Testis (tissue), 3 donors: ENCODE measurements around the gene PACSIN3. TPM values are rescaled to one million over a fixed set of nuclear protein-coding genes. Genes with fewer than 3 reads are reported as not detected.

ENCODE experiments used
- DNase-seq: peaks from one replicate; pipeline ENCODE4 v3.0.0-alpha.2; 2019
- H3K27ac ChIP-seq, 2 donors: fragments of 200-600 bp; sonication (generic); one replicate each; pipeline ENCODE4 v1.5.1; 2019
- H3K27me3 ChIP-seq: fragments of 200-600 bp; sonication (generic); one replicate; pipeline ENCODE4 v1.5.1; 2019
- H3K36me3 ChIP-seq: fragments of 200-600 bp; sonication (generic); one replicate; pipeline ENCODE4 v1.5.1; 2017; ENCODE audit warnings: low read depth; ENCODE audit errors: missing control alignments
- H3K4me1 ChIP-seq: fragments of 200-600 bp; sonication (generic); one replicate; pipeline ENCODE4 v1.5.1; 2019
- H3K4me3 ChIP-seq, 2 donors: fragments of 200-600 bp; sonication (generic); one replicate each; pipeline ENCODE4 v1.5.1; 2017 to 2019
- H3K9me3 ChIP-seq: fragments of 200-600 bp; sonication (generic); one replicate; pipeline ENCODE4 v1.5.1; 2017
- POLR2A ChIP-seq: fragments of 450-650 bp; IDR thresholded peaks from one replicate; pipeline ENCODE4 v1.6.1; 2017; ENCODE audit warnings: antibody characterized with exemption, mild to moderate bottlenecking, moderate library complexity
- WGBS, 2 donors: methylation state at CpG; one replicate each; pipeline ENCODE4 v1.1.5; 2018; 5-methylcytosine and 5-hydroxymethylcytosine counted together
- intact Hi-C: fragments of 100-400 bp; cut with DNase I; formaldehyde crosslinking; loops from one replicate; pipeline ENCODE4 v1.15.1; 2023; ENCODE audit warnings: low total_unique reads
- polyA plus RNA-seq: library from polyadenylated mRNA; stranded (reverse); fragments of 350-450 nt; fragmentation: Illumina TruSeq; extraction: RNeasy Lipid Tissue Mini Kit (QIAGEN cat#74804); gene quantifications from one replicate; pipeline ENCODE4 v1.2.3, GENCODE V29; 2014; ENCODE audit warnings: low read depth, low replicate concordance; ENCODE audit not compliant: insufficient read depth
- total RNA-seq, 2 donors: library from RNA; depleted of rRNA; stranded (reverse); fragments of >200 nt; gene quantifications; one replicate each; pipeline ENCODE4 v1.2.3, GENCODE V29; 2016
- TF ChIP-seq, protein P1 (sequence below), 3 experiments: fragments of 450-650 bp in 2 of 3; fragments of 200-600 bp in 1 of 3; sonication (generic) in 1 of 3; IDR thresholded peaks; one replicate each; pipeline ENCODE4 v1.5.1; 2016 to 2019; ENCODE audit warnings: antibody characterized with exemption in 3 of 3, mild to moderate bottlenecking in 2 of 3, moderate library complexity in 1 of 3

The PACSIN3 gene
- total and polyA plus RNA-seq, 3 donors from 2014 or later = 10.8 to 12.0 (median 11.0) TPM

DNA sequence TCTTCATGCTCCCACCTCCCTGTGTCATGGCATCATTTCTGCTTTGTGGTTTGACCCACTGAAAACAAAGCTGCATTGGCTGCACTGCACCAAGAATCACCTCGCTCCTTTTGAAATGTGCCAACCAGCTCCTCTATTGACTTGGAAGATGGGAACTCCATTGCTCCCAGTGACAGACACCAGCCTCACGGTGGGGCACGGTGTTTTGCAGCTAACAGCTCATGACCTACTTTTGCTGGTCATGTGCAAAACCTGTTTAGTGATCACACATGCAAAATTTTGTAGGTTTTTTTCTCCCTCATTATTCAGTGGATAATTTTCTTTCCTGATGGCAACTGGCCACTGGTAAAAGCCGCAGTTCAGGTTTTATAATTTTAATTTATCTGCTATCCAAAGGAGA, 46.4 kb downstream of the PACSIN3 start:
- TF ChIP-seq, protein P1, sequence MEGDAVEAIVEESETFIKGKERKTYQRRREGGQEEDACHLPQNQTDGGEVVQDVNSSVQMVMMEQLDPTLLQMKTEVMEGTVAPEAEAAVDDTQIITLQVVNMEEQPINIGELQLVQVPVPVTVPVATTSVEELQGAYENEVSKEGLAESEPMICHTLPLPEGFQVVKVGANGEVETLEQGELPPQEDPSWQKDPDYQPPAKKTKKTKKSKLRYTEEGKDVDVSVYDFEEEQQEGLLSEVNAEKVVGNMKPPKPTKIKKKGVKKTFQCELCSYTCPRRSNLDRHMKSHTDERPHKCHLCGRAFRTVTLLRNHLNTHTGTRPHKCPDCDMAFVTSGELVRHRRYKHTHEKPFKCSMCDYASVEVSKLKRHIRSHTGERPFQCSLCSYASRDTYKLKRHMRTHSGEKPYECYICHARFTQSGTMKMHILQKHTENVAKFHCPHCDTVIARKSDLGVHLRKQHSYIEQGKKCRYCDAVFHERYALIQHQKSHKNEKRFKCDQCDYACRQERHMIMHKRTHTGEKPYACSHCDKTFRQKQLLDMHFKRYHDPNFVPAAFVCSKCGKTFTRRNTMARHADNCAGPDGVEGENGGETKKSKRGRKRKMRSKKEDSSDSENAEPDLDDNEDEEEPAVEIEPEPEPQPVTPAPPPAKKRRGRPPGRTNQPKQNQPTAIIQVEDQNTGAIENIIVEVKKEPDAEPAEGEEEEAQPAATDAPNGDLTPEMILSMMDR (IDR thresholded peaks at IDR 0.05) = no peak
- no peaks in the 10 kb centered on the region for H3K9me3 ChIP-seq
- no peak overlapping the region for H3K27ac ChIP-seq
- intact Hi-C loops = no loop called here
- H3K4me3 ChIP-seq = no peak overlapping the region
- H3K27me3 ChIP-seq = no peaks in the 10 kb centered on the region
- H3K36me3 ChIP-seq = no peaks in the 10 kb centered on the region
- H3K4me1 ChIP-seq = peaks cover 4% of the 10 kb centered on the region
- DNase-seq = no peak
- WGBS, 2 donors = 84 to 91% methylated on average over 4 of the region's 4 CpGs

DNA sequence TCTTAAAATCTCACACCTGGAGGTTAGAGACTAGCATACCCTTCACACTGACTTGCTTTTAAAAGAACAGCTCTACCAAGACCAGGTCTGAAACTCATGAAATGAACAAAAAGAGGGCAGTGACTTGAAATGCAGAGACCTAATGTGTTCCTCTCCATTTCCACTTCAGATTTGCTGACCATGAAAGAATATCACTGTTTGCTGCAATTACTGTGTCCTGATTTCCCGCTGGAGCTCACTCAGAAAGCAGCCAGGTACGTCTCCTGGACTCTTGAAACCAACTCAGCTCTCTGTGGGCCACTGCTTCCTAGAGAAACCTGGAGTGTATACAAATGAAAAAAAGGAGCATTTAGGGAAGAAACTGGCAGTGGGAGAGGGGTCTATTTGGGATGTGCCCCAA, 48.8 kb downstream of the PACSIN3 start:
- intact Hi-C loops = no loop called here
- WGBS, 2 donors = 94 to 100% methylated on average over 2 of the region's 2 CpGs

DNA sequence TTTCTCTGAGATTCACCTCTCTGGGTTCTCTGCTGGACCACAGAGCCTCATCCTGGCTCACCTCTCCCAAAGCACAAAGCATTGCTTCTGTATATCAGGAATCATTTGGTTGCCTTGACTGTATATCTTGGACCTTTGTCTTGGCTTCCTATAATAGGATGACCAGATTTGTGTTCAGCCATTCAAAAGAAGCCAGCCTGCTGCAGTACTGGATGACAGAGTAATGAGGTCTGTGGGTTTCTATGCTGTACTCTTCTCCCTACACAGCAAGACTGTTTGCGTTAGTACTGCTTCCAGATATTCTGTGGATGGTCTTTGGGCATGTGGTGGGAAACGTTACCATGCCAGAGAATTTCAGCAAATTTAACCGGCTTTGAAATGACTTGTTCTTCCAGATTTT, 49.3 kb downstream of the PACSIN3 start:
- intact Hi-C loops = no loop called here
- Histone ChIP-seq H3K36me3 (no peaks in the 10 kb centered on the region), H3K4me1 (no peaks in the 10 kb centered on the region), H3K27ac (no peak overlapping the region), H3K4me3 (no peak overlapping the region), H3K27me3 (no peaks in the 10 kb centered on the region), H3K9me3 (no peaks in the 10 kb centered on the region)
- 91 to 98% methylated on average over 3 of the region's 3 CpGs for WGBS, 2 donors
- DNase-seq = no peak
- TF ChIP-seq POLR2A = no peak
- TF ChIP-seq, protein P1 (IDR thresholded peaks at IDR 0.05) = no peak

More for the DNA sequence above, 48.8 kb downstream of the PACSIN3 start:
- Histone ChIP-seq H3K4me3 (no peak overlapping the region), H3K27me3 (no peaks in the 10 kb centered on the region), H3K4me1 (no peaks in the 10 kb centered on the region), H3K27ac (no peak overlapping the region), H3K9me3 (no peaks in the 10 kb centered on the region), H3K36me3 (no peaks in the 10 kb centered on the region)
- TF ChIP-seq, protein P1 (IDR thresholded peaks at IDR 0.05) = no peak
- TF ChIP-seq POLR2A = no peak
- DNase-seq = no peak

DNA sequence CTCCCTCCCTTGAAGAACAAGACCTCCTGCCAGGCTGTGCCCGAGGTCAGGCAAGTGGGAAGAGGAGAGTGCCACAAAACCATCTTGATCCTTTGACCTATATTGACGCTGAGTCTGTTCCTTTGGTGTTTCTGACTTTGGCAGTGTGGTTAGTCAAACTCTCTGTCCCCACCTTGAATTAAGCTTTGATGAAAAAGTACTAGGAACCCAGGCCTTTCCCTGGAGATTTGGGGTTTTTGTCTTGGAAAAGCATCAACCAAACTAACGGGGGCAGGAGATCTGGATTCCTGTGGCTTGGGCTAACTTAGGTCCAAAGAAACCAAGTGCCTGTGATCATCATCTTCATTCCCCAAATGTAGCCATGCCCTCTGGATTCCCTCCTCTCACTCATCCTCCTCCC, 49.9 kb downstream of the PACSIN3 start:
- no peak for DNase-seq
- Histone ChIP-seq H3K4me3 (no peak overlapping the region), H3K9me3 (no peaks in the 10 kb centered on the region), H3K27ac (no peak overlapping the region), H3K4me1 (no peaks in the 10 kb centered on the region), H3K27me3 (no peaks in the 10 kb centered on the region), H3K36me3 (no peaks in the 10 kb centered on the region)
- TF ChIP-seq, protein P1 (IDR thresholded peaks at IDR 0.05) = no peak
- no peak for TF ChIP-seq POLR2A
- intact Hi-C loops = no loop called here
- 61 to 90% methylated on average over 3 of the region's 3 CpGs for WGBS, 2 donors

DNA sequence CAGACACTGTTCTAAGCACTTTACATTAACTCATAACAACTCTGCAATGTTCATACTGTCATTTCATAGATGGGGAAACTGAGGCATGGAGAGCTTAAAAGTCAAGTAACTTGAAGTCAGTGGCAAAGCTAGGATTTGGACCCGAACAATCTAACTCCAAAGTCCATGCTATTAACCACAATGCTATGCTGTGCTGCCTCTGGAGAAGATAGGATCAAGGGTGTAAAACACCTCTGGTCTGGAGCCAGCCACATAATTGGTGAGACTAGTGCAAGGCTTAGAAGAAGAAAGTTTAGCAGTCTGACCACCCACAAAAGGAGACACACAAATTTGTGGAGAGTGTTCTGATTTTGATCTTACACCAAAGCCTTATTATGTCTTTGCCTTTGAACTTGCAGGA, 53.3 kb downstream of the PACSIN3 start:
- no peaks in the 10 kb centered on the region for H3K9me3 ChIP-seq
- H3K36me3 ChIP-seq = no peaks in the 10 kb centered on the region
- intact Hi-C loops = no loop called here
- H3K27me3 ChIP-seq = no peaks in the 10 kb centered on the region
- WGBS, 2 donors = 86 to 92% methylated on average over 1 of the region's 1 CpG
- no peaks in the 10 kb centered on the region for H3K4me1 ChIP-seq
- H3K27ac ChIP-seq = no peak overlapping the region
- no peak overlapping the region for H3K4me3 ChIP-seq
- no peak for TF ChIP-seq POLR2A
- TF ChIP-seq, protein P1 (IDR thresholded peaks at IDR 0.05) = no peak
- no peak for DNase-seq
